Chondrocyte (in vitro differentiated cells): Measurements from ENCODE around the gene CCDC159. TPM values are rescaled to one million over a fixed set of nuclear protein-coding genes. Genes with fewer than 3 reads are reported as not detected.
A peak's percentile ranks its signal among the peaks of the same experiment; 100 is the strongest.
"Not testable (repeated sequence)": the region's sequence is repeated elsewhere in the genome, so short reads cannot be mapped to it uniquely, and the experiment has no call there.

Experiments used
- DNase-seq: peaks from one replicate; pipeline ENCODE4 v3.0.0; 2021; ENCODE audit warnings: mixed read lengths, low spot score
- H3K27ac Mint-ChIP-seq: one replicate; pipeline ENCODE4 v1.8.0; 2021; ENCODE audit warnings: mild to moderate bottlenecking, moderate library complexity, mixed read lengths; ENCODE audit not compliant: unreplicated experiment
- H3K27me3 Mint-ChIP-seq: 2 replicates; pipeline ENCODE4 v1.8.0; 2021; ENCODE audit warnings: low read depth, mixed read lengths
- H3K36me3 Mint-ChIP-seq: 2 replicates; pipeline ENCODE4 v1.8.0; 2021; ENCODE audit warnings: low read depth, mixed read lengths
- H3K4me1 Mint-ChIP-seq: 2 replicates; pipeline ENCODE4 v1.8.0; 2021; ENCODE audit warnings: low read depth, mild to moderate bottlenecking, mixed read lengths
- H3K4me3 Mint-ChIP-seq: one replicate; pipeline ENCODE4 v1.8.0; 2021; ENCODE audit warnings: mild to moderate bottlenecking, moderate library complexity, mixed read lengths; ENCODE audit not compliant: unreplicated experiment
- H3K9me3 Mint-ChIP-seq: 2 replicates; pipeline ENCODE4 v1.8.0; 2021; ENCODE audit warnings: low read depth, mixed read lengths
- total RNA-seq: library from RNA; stranded (reverse); gene quantifications from 3 replicates; pipeline ENCODE4 v1.2.1, GENCODE V29; 2021
- TF ChIP-seq, protein P1 (sequence below): fragments of 200-600 bp; sonication (generic); IDR thresholded peaks from 2 replicates; pipeline ENCODE4 v1.5.0; 2021; ENCODE audit warnings: antibody characterized with exemption, mild to moderate bottlenecking, moderate library complexity

CCDC159 gene
- total RNA-seq, 1 donor from 2014 or later = 20.5 TPM

GRCh38 chr19:11338569-11339253 lies 7.6 kb upstream of the CCDC159 start:
- H3K36me3 Mint-ChIP-seq = peaks cover 8% of the 10 kb centered on the region
- no peak overlapping the region for H3K27ac Mint-ChIP-seq
- no peaks in the 10 kb centered on the region for H3K9me3 Mint-ChIP-seq
- peak overlapping the region; percentile 72 for H3K4me3 Mint-ChIP-seq
- H3K4me1 Mint-ChIP-seq = peaks cover 9% of the 10 kb centered on the region
- TF ChIP-seq, protein P1, sequence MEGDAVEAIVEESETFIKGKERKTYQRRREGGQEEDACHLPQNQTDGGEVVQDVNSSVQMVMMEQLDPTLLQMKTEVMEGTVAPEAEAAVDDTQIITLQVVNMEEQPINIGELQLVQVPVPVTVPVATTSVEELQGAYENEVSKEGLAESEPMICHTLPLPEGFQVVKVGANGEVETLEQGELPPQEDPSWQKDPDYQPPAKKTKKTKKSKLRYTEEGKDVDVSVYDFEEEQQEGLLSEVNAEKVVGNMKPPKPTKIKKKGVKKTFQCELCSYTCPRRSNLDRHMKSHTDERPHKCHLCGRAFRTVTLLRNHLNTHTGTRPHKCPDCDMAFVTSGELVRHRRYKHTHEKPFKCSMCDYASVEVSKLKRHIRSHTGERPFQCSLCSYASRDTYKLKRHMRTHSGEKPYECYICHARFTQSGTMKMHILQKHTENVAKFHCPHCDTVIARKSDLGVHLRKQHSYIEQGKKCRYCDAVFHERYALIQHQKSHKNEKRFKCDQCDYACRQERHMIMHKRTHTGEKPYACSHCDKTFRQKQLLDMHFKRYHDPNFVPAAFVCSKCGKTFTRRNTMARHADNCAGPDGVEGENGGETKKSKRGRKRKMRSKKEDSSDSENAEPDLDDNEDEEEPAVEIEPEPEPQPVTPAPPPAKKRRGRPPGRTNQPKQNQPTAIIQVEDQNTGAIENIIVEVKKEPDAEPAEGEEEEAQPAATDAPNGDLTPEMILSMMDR = no peak
- no peaks in the 10 kb centered on the region for H3K27me3 Mint-ChIP-seq
- no peak for DNase-seq

GRCh38 chr19:11339254-11340098 lies 6.8 kb upstream of the CCDC159 start, which contains the start of gene RAB3D:
Gene RAB3D, minus strand, starts transcription at chr19:11339657. Its CDS starts 2,258 bp downstream, at chr19:11337399.
- no peak for DNase-seq
- Mint-ChIP-seq H3K9me3 (no peaks in the 10 kb centered on the region), H3K4me1 (peaks cover 15% of the 10 kb centered on the region), H3K4me3 (peak within 1 kb of the TSS; percentile 72), H3K27ac (no peak within 1 kb of the TSS), H3K36me3 (peaks cover 8% of the 10 kb centered on the region), H3K27me3 (no peaks in the 10 kb centered on the region)
- TF ChIP-seq, protein P1 = no peak

- peaks cover 20% of the 10 kb centered on the region for H3K4me1 Mint-ChIP-seq
- peak overlapping the region; percentile 72 for H3K4me3 Mint-ChIP-seq
- H3K36me3 Mint-ChIP-seq, H3K27ac Mint-ChIP-seq, DNase-seq, H3K9me3 Mint-ChIP-seq, H3K27me3 Mint-ChIP-seq: not testable (repeated sequence)
Measured at GRCh38 chr19:11340099-11340467, 6.2 kb upstream of the CCDC159 start.

DNA sequence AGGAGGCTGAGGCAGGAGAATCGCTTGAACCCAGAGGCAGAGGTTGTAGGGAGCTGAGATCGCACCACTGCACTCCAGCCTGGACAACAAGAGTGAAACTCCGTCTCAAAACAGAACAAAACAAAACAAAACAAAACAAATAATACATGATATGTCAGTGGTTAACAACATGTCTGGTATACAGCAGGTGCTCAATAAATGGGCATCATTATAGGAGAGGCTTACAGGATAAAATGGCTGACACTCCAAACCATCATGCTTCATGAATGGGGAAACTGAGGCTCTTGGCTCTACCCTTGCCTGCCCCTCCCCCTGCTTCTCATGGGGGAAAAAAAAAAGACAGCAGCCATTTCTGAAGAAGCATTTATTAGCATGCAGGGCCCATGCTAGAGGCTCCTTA lies 3.9 kb upstream of the CCDC159 start:
- Mint-ChIP-seq H3K4me1 (peaks cover 40% of the 10 kb centered on the region), H3K36me3 (no peaks in the 10 kb centered on the region), H3K27me3 (no peaks in the 10 kb centered on the region), H3K9me3 (no peaks in the 10 kb centered on the region), H3K27ac (no peak overlapping the region), H3K4me3 (no peak overlapping the region)
- TF ChIP-seq, protein P1 = no peak
- no peak for DNase-seq

- H3K4me1 Mint-ChIP-seq = peaks cover 30% of the 10 kb centered on the region
- TF ChIP-seq, protein P1 = no peak
- no peak for DNase-seq
- peak overlapping the region; percentile 92 for H3K4me3 Mint-ChIP-seq
- peak overlapping the region; percentile 98 for H3K27ac Mint-ChIP-seq
- H3K9me3 Mint-ChIP-seq = peaks cover 8% of the 10 kb centered on the region
- no peaks in the 10 kb centered on the region for H3K27me3 Mint-ChIP-seq
- H3K36me3 Mint-ChIP-seq = peaks cover 5% of the 10 kb centered on the region
Measured at GRCh38 chr19:11345122-11345803, 1.1 kb upstream of the CCDC159 start.
